WTC11 (cell line): ENCODE data around the gene RHOBTB1. TPM values are rescaled to one million over a fixed set of nuclear protein-coding genes. Genes with fewer than 3 reads are reported as not detected.

Experiments
- ATAC-seq: fragments of 200-7000 bp; cut with Tn5 transposase; 2 replicates; pipeline ENCODE4 v1.10.0; 2021; ENCODE audit warnings: mild to moderate bottlenecking, moderate library complexity
- CTCF ChIA-PET: fragments of 300-600 bp; sonication (Branson Sonifier 250); formaldehyde crosslinking; loops from one replicate; lab custom pipeline; 2021; ENCODE audit warnings: antibody characterized with exemption; lab: Charles Lee
- POLR2A ChIA-PET: fragments of 350-600 bp; sonication (Branson Sonifier 250); formaldehyde crosslinking; loops from one replicate; lab custom pipeline; 2021; ENCODE audit warnings: antibody characterized with exemption; lab: Charles Lee
- DNase-seq: peaks from one replicate; pipeline ENCODE4 v3.0.0; 2021; ENCODE audit warnings: low spot score
- H3K27ac Mint-ChIP-seq: 2 replicates; pipeline ENCODE4 v1.8.0; 2021; ENCODE audit warnings: mixed read lengths
- H3K27me3 Mint-ChIP-seq: 2 replicates; pipeline ENCODE4 v1.8.0; 2021; ENCODE audit warnings: low read depth, mild to moderate bottlenecking, moderate library complexity, mixed read lengths
- H3K36me3 Mint-ChIP-seq: 2 replicates; pipeline ENCODE4 v1.8.0; 2021; ENCODE audit warnings: mixed read lengths
- H3K4me1 Mint-ChIP-seq: 2 replicates; pipeline ENCODE4 v1.8.0; 2022; ENCODE audit warnings: mixed read lengths
- H3K4me3 Mint-ChIP-seq: 2 replicates; pipeline ENCODE4 v1.8.0; 2021; ENCODE audit warnings: mild to moderate bottlenecking, moderate library complexity, mixed read lengths
- H3K9me3 Mint-ChIP-seq: 2 replicates; pipeline ENCODE4 v1.8.0; 2021; ENCODE audit warnings: mixed read lengths
- ARID4B ChIP-seq: sonication (generic); formaldehyde crosslinking; IDR thresholded peaks from 2 replicates; pipeline ENCODE4 v1.8.0; 2023; ENCODE audit warnings: missing genetic modification reagents, mild to moderate bottlenecking, borderline replicate concordance
- ATF6 ChIP-seq: sonication (generic); formaldehyde crosslinking; IDR thresholded peaks from 2 replicates; pipeline ENCODE4 v1.8.1; 2023; ENCODE audit warnings: mild to moderate bottlenecking, missing genetic modification reagents
- CDX4 ChIP-seq: fragments of 250-450 bp; sonication (Bioruptor Pico); IDR thresholded peaks from 2 replicates; pipeline ENCODE4 v1.9.0; 2021; ENCODE audit warnings: moderate library complexity, mild to moderate bottlenecking, inconsistent platforms, borderline replicate concordance
- ESRRA ChIP-seq: sonication (generic); formaldehyde crosslinking; IDR thresholded peaks from 2 replicates; pipeline ENCODE4 v1.8.1; 2022; ENCODE audit warnings: mild to moderate bottlenecking, missing genetic modification reagents, borderline replicate concordance
- FOXJ3 ChIP-seq: sonication (generic); formaldehyde crosslinking; IDR thresholded peaks from 2 replicates; pipeline ENCODE4 v1.9.0; 2021; ENCODE audit warnings: missing genetic modification reagents, mild to moderate bottlenecking, borderline replicate concordance
- FOXP4 ChIP-seq: sonication (generic); formaldehyde crosslinking; IDR thresholded peaks from 2 replicates; pipeline ENCODE4 v1.8.0; 2022; ENCODE audit warnings: mild to moderate bottlenecking, missing genetic modification reagents
- IRF2 ChIP-seq: sonication (generic); formaldehyde crosslinking; IDR thresholded peaks from 2 replicates; pipeline ENCODE4 v1.8.0; 2022; ENCODE audit warnings: low read depth, missing genetic modification reagents, borderline replicate concordance
- JUN ChIP-seq: sonication (generic); formaldehyde crosslinking; IDR thresholded peaks from 2 replicates; pipeline ENCODE4 v1.8.0; 2023; ENCODE audit warnings: mild to moderate bottlenecking, missing genetic modification reagents
- NR1H2 ChIP-seq: sonication (generic); formaldehyde crosslinking; IDR thresholded peaks from 2 replicates; pipeline ENCODE4 v1.9.0; 2021; ENCODE audit warnings: mild to moderate bottlenecking, moderate library complexity, missing genetic modification reagents
- PRRX2 ChIP-seq: fragments of 250-450 bp; sonication (Bioruptor Pico); IDR thresholded peaks from 2 replicates; pipeline ENCODE4 v1.8.0; 2021; ENCODE audit warnings: mild to moderate bottlenecking
- SMAD4 ChIP-seq: sonication (generic); formaldehyde crosslinking; IDR thresholded peaks from 2 replicates; pipeline ENCODE4 v1.8.0; 2022; ENCODE audit warnings: mild to moderate bottlenecking, missing genetic modification reagents
- SOX15 ChIP-seq: fragments of 250-450 bp; sonication (Bioruptor Pico); IDR thresholded peaks from 2 replicates; pipeline ENCODE4 v1.9.0; 2021; ENCODE audit warnings: mild to moderate bottlenecking
- STAT6 ChIP-seq: sonication (generic); formaldehyde crosslinking; conservative IDR thresholded peaks from 2 replicates; pipeline ENCODE4 v1.8.1; 2023; ENCODE audit warnings: mild to moderate bottlenecking, low read depth, missing genetic modification reagents, moderate library complexity
- USF1 ChIP-seq: sonication (generic); formaldehyde crosslinking; IDR thresholded peaks from 2 replicates; pipeline ENCODE4 v1.8.0; 2022; ENCODE audit warnings: mild to moderate bottlenecking, missing genetic modification reagents
- ZMAT4 ChIP-seq: fragments of 250-450 bp; sonication (Bioruptor Pico); IDR thresholded peaks from 2 replicates; pipeline ENCODE4 v1.9.0; 2021; ENCODE audit warnings: mild to moderate bottlenecking
- ZNF121 ChIP-seq: sonication (generic); formaldehyde crosslinking; IDR thresholded peaks from 2 replicates; pipeline ENCODE4 v1.8.0; 2023; ENCODE audit warnings: missing genetic modification reagents
- ZNF219 ChIP-seq: sonication (generic); formaldehyde crosslinking; IDR thresholded peaks from 2 replicates; pipeline ENCODE4 v1.8.0; 2023; ENCODE audit warnings: missing genetic modification reagents, mild to moderate bottlenecking, borderline replicate concordance
- ZNF263 ChIP-seq: sonication (generic); formaldehyde crosslinking; IDR thresholded peaks from 2 replicates; pipeline ENCODE4 v1.8.1; 2022; ENCODE audit warnings: low read depth, mild to moderate bottlenecking, moderate library complexity, missing genetic modification reagents
- total RNA-seq: library from RNA; stranded (reverse); gene quantifications from 3 replicates; pipeline ENCODE4 v1.2.3, GENCODE V29; 2021

The RHOBTB1 gene
- total RNA-seq, 1 experiment from 2014 or later = 6.9 TPM

GRCh38 chr10:60865198-60865783 lies 78.7 kb downstream of the RHOBTB1 start:
- TF ChIP-seq PRRX2 (CRISPR knock-in tag) = no peak
- no peak for TF ChIP-seq USF1 (CRISPR knock-in tag)
- no peak for TF ChIP-seq ZNF263
- TF ChIP-seq IRF2 (CRISPR knock-in tag) = no peak
- TF ChIP-seq FOXP4 (CRISPR knock-in tag) = no peak
- no peak for TF ChIP-seq ESRRA (CRISPR knock-in tag)
- TF ChIP-seq ARID4B (CRISPR knock-in tag) = no peak
- no peak for TF ChIP-seq STAT6 (CRISPR knock-in tag)
- H3K27ac Mint-ChIP-seq = no peak overlapping the region
- CTCF ChIA-PET = no interaction called here
- POLR2A ChIA-PET = no interaction called here
- DNase-seq (no peak), ATAC-seq (no peak)
- H3K9me3 Mint-ChIP-seq = no peaks in the 10 kb centered on the region; the same call in 1 of the 2 replicates
- no peaks in the 10 kb centered on the region for H3K27me3 Mint-ChIP-seq
- no peaks in the 10 kb centered on the region; the same call in 1 of the 2 replicates for H3K36me3 Mint-ChIP-seq
- peaks cover 15% of the 10 kb centered on the region for H3K4me1 Mint-ChIP-seq
- no peak overlapping the region for H3K4me3 Mint-ChIP-seq

GRCh38 chr10:60863796-60864195 lies 80.2 kb downstream of the RHOBTB1 start:
- Mint-ChIP-seq H3K36me3 (no peaks in the 10 kb centered on the region), H3K27me3 (no peaks in the 10 kb centered on the region), H3K27ac (no peak overlapping the region), H3K9me3 (no peaks in the 10 kb centered on the region), H3K4me3 (no peak overlapping the region), H3K4me1 (peaks cover 7% of the 10 kb centered on the region)
- ATAC-seq = peak; percentile 62
- no peak for TF ChIP-seq ZNF263
- no peak for TF ChIP-seq FOXJ3
- no peak for TF ChIP-seq ATF6
- TF ChIP-seq JUN (CRISPR knock-in tag) = no peak
- TF ChIP-seq ZNF219 (CRISPR knock-in tag) = no peak
- TF ChIP-seq ZMAT4 (CRISPR knock-in tag) = no peak
- no peak for TF ChIP-seq CDX4 (CRISPR knock-in tag)
- TF ChIP-seq NR1H2 (CRISPR knock-in tag) = no peak
- TF ChIP-seq SOX15 = no peak
- no peak for TF ChIP-seq SMAD4 (CRISPR knock-in tag)
- no peak for TF ChIP-seq ZNF121 (CRISPR knock-in tag)
- POLR2A ChIA-PET = no interaction called here
- CTCF ChIA-PET = no interaction called here
- no peak for DNase-seq
